Activated CD4-positive, alpha-beta T cell treated with anti-CD3 and anti-CD28 coated beads, Interleukin-2, amount 50 U/mL, for 4 hours (primary cell): Measurements from ENCODE around the gene ANKRD20A1.
"Not testable (repeated sequence)": the region's sequence is repeated elsewhere in the genome, so short reads cannot be mapped to it uniquely, and the experiment has no call there.

Experiments used
- DNase-seq, 2 experiments: peaks; one replicate each; pipeline ENCODE4 v3.0.0-alpha.2; 2020

The ANKRD20A1 gene

DNA sequence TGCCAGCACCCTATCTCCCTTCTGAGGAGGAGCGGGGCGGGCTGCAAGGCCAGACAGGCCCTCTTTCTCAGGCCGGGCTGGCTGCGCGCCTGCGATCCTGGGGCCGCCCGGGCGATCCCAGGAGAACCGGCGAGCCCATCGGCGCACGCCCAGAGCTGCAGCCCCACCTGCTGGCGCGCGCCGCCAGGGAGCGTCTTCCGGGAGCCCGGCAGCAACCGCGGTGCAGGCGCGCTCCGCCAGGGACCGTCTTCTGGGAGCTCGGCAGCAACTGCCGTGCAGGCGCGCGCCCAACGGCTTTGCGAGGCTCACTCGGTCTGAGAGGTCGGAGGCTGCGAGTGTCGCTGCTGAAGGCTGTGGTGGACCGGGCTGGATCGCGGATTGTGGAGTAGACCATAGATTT is at the start of gene ANKRD20A1:
Gene ANKRD20A1, plus strand, starts transcription at position 61 of the 400 bp plus-strand sequence. CDS start 496 bp downstream, outside the sequence.
- DNase-seq: not testable (repeated sequence)

DNA sequence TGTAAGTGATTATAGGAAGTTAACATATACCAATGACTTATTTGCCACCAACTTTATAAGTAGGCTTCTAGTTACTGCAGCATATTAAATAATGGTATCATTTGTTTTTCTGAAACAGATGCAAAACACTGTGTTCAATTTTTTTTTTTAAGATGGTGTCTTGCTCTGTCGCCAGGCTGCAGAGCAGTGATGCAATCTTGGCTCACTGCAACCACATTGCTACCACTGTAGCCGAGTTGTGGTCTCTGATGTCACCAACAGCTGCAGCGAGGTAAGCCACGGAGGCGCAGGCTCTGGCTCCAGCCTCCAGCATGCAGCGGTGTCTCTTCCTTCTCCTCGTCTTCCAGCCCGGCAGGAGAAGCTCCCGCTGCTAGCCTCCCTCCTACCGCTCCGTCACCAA is 26.6 kb upstream of the ANKRD20A1 start:
- not testable (repeated sequence) for DNase-seq
